ENCODE measurements around the gene STAMBPL1.

The STAMBPL1 gene

DNA sequence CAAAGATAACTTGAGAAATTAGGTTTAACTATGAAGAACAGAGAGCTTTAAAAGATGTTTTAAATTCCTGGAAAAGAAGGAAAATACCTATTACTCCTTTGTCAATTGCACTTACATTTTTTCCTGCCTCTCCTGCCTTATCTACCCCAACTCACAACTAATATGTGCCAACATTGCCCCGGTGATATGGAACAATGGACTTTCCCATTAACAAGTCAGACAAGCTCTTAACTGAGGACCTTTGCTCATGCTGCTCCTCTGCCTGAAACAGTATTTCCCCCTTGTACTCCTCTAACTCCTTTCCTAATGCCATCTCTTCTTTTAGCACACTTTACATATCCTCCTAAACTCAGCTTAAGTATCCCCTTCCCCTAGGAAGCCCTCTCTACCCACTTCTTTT lies 77.3 kb downstream of the STAMBPL1 start:
- no peak for FAIRE-seq

DNA sequence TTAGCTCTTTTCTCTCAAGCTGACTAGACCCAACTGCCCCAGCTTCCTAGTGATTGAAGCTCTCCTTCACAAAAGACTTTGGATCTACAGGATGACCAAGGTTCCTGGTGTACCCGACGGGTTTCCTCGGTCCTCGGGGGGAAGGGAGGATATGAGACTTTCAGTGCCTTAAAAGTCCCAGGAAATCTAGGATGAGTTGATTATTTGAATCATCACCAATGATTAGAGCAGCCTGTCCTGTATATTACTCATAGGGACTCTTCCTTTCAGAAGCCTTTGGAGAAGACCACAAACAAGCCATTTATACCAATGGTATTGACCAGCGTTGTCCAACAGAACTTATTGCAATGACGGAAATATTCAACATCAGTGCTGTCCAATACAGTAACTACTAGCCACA lies 78.7 kb downstream of the STAMBPL1 start:
- FAIRE-seq: no peak

DNA sequence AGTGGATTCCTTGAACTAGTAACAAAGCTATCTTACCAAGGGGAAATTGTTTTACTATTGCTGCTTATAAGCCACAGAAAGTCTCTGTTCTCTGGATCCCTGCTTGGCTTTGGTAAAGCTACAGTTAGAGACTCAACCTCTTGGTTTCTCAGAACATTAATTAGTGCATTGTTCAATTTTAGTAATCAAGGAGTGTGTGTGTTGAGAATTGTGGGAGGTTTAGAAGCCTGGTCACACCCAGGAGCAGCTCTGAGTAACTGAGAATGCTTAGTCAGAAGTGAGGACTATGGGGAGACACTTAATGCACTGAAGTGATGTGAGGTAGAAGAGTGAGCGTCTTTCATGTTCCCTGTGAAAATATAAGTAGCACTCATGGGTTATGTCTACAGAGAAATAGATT lies 80.8 kb downstream of the STAMBPL1 start:
- no peak for FAIRE-seq

DNA sequence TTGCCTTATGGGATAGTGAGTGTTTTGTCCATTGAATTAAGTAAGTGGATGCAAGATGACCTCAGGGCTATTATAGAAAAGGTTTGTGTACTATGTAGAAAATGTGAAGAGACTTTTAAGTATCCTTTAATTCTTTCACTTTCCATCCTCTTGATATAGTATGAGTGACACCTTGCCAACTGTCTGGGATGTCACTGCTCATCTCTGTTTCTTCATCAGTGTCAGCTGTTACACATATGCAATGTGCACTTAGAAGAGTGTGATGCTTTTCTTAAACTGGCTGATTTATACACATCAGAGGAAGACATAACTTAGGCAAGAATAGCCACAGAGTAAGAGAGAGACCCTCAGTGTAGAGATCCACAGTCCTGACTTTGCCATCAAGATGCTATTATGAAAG lies 81.2 kb downstream of the STAMBPL1 start:
- FAIRE-seq: no peak

- FAIRE-seq: no peak
Measured at GRCh38 chr10:88962336-88962735, 82.3 kb downstream of the STAMBPL1 start.

- FAIRE-seq: no peak
Measured at GRCh38 chr10:88963318-88963717, 83.3 kb downstream of the STAMBPL1 start.

- FAIRE-seq: no peak
Measured at GRCh38 chr10:88964360-88964759, 84.3 kb downstream of the STAMBPL1 start.

GRCh38 chr10:88964869-88965415 lies 84.9 kb downstream of the STAMBPL1 start:
- no peak for FAIRE-seq

GRCh38 chr10:88966797-88967196 lies 86.8 kb downstream of the STAMBPL1 start:
- no peak for FAIRE-seq

- no peak for FAIRE-seq
Measured at GRCh38 chr10:88968391-88968790, 88.3 kb downstream of the STAMBPL1 start.

- peak; percentile 41 for FAIRE-seq
Measured at GRCh38 chr10:88971221-88972061, 91.4 kb downstream of the STAMBPL1 start.
